DMS153 treated with DMSO at 0.1 percent for 48 hours (cell line): ENCODE results near the gene ACVR1C.

ENCODE experiments used
- DNase-seq: peaks from one replicate; lab custom pipeline; 2025; ENCODE audit not compliant: unreplicated experiment; lab: John Stamatoyannopoulos, UW

ACVR1C gene

DNA sequence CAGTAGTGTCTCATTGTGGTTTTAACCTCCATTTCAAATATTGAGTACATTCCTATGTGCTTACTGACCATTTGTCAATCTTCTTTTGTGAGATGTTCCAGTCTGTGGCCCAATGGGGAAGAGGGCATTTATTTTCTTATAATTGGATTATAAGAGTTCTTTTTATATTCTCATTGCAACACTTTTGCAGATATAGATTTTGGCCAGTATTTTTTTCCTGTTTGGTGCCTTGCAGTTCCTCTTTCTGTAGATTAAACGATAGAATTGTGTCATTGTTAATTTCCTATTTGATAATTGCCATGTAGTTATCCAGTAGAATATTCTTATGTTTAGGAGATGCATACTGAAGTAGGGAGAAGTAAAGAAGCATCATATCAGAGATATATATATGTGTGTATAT, 128.3 kb downstream of the ACVR1C start:
- DNase-seq: no peak

DNA sequence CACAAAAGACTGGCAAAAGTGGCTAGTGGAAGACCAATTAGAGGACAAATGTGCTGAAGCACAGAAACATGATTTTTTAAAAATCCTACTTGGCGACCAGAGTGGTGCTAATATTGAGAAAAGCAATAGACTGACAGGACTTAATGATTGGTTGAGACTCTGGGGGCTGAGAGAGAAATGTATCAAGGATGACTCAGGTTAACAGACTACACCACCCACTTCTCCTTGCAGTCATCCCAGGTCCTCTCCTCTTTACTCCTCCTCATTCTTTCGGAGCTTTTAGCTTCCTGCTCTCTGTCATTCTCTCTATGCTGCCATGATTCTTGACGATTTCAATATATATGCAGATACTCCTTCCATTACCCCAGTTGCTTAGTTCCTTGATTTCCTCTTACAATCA, 130.2 kb downstream of the ACVR1C start:
- no peak for DNase-seq

DNA sequence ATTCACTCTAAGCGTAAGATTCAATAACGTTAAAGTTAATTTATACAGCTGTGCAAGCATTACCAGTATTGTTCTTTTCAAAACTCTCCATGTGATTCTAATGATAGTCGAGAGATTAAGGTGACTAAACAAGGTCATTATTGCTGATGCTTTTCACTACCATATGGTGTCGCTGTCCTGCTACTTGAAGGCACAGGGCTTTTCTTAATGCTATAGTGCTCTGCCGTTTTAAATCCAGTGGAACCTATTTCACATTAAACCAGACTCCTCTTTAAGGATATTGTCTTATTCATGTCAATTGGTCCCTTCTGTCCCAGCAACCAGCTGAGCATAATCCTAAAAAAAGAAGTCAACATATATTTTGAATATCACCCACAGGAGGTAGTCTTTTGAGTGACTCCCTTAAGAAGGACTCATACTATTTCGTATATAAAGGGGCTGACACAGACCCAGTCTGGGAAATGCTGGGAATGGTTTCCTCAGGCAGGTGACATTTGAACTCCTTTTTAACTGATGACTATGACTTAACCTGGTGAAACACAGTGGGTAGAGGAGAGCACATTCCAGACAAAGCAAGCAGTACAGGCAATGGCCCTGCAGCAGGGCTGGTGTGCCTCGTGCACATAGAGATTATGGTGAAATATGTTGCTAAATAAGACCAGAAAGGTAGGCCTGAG, 130.9 kb downstream of the ACVR1C start:
- DNase-seq: peak; percentile 58

DNA sequence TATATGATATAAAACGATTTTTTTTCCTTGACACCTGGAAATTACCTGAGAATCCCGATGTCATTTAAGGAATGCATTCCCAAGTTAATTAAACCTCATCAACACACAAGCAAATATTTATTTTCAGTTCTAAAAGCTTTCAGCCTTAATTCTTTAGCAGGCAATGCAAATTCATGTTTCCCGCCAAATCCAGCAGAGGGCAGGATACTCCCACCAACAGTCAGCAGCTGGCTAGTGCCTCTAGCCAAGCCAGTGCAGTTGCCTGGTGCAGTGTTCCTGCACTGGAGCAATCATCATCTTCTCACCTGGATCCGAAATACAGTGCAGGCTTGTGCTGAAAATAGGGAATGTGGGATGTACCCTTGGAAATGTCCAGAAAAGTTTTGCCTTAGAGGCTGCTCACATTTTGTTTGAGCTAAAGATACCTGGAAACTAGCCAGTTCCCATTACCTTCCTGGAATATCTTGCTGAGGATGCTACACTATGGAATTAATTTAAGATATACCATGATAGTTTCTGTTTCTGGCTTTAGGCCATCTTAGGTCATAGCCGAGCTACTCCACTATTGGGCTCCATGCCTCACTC, 136.4 kb downstream of the ACVR1C start:
- peak; percentile 44 for DNase-seq

DNA sequence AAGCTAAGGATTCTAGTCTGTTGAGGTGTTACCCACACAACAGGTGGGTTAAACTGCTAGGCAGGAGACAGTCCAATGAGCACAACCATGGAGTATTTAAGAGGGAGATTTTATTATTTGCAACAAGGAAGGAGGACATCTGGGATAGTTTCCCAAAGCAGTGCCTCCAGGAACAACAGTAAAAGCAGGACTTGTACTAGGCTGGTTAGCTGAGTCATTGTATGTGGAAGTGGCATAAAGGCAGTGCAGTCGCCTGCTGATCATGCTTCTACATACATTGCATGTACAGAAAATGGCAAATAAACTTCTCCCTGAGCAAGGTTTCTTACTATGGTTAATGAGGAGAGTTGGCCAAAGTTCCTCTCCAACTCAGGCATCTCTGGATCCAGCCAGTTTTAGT, 138.7 kb downstream of the ACVR1C start:
- DNase-seq: no peak

DNA sequence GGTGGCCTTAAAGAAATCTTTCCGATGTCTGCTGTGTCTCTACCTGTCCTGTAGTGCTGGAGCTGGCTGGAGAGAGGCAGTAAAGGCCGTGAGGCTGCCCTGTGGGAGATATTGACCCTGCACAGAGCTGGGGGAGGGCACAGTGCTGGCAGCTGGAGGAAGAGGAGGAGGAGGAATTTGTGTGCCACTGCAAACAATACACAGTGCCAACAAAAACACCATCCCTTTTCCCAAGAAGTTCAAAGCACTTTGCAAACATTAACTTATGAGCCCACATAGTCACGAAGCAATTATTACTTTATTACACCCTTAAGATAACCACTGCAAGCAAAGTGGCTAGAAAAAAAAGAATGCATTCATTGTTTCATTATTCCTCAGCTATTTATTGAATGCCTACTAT, 139.8 kb downstream of the ACVR1C start:
- DNase-seq: no peak

DNA sequence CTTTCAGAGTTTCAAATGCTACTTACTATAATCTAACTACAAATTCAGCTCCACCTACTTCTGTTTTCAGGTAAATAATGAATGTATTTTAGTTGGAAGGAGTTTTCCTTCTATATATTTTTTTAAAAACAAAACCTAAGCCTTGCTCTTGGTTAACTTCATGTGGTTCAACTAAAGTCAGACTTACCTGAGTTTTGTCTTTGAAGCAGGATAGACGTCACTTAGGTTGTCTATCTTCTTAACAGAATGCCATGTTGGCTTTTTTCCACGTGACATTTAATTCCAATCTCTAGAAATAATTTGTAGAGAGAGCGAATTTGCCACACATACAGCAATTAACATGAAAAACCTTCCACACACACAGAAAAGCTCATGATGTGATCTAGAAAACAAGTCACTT, 140.9 kb downstream of the ACVR1C start:
- DNase-seq: no peak

DNA sequence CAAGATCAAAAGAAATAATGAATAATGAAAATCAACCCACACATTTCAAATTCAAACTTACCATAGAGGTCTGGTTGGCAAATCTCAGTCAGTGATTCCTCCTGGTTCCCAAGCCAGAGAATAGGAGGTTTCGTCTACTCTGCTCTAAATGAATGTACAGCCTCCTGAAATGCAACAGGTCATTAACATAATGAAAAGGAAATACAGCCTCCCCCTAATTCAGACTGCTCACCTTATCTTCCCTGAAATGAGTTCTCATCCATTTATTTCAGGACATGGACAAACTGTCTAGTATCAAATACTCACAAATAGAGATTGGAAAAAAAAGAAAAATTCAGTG, 141.4 kb downstream of the ACVR1C start:
- DNase-seq: no peak

DNA sequence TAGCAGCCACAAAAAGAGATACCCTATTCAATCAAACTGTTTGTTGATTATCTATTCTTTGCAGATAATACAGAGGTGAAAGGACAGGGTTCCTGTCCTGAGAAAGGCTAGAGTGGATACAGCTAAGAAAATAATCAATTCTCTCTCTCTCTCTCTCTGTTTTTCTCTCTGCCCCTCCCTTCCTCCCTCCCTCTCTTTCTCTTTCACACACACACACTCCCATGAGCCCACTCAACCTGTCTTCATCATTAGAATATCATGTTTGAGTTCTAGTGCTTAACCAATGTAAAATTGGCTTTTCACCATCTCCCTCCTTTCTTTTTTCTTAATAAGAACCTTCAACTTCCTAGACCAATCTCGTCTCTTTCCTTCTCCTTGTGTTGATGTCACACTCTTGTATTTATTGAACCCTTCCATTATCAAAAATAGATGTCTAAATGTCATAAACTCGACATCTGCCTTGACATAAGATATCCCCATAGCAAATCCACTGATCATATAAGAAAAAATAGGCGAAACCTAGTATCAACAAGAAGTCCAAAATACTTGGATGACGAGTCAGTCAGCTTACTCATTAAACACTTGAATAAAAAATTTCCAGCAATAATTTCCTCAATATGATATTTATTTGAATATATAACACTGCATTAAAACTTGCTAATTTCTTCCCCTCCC, 141.9 kb downstream of the ACVR1C start:
- DNase-seq: no peak

DNA sequence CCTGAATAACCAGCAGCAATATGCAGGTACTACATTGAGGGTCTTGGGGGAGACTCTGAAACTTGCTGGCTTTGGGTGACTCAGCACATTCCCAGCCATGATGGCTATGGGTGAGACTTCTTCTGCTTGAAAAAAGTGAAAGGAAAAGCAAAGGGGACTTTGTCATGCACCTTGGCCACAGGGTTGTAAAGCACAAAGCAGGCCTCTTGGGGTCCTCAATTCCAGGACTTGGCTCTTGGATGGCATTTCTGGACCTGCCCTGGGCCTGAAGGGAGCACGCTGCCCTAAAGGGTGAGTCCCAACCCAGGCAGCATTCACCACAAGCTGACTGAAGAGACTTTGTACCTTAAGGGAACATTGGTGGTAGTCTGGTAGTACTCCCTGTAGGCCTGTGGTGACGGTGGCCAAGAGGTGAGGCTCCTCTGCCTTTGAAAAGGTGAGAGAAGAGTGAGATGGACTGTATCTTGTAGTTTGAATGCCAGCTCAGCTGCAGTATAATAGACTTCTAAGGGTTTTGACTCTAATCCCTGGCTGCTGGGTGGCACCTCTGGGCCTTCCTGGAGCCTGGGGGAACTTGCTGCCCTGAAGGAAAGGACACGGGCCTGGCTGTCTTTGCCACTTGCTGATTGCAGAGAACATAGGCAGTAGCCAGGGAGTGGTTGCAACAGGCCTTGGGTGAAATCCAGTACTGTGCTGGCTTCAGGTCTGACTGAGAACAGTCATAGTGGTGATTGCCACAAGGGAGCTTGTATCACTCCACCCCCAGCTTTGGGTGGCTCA, 148.3 kb downstream of the ACVR1C start:
- DNase-seq: no peak

DNA sequence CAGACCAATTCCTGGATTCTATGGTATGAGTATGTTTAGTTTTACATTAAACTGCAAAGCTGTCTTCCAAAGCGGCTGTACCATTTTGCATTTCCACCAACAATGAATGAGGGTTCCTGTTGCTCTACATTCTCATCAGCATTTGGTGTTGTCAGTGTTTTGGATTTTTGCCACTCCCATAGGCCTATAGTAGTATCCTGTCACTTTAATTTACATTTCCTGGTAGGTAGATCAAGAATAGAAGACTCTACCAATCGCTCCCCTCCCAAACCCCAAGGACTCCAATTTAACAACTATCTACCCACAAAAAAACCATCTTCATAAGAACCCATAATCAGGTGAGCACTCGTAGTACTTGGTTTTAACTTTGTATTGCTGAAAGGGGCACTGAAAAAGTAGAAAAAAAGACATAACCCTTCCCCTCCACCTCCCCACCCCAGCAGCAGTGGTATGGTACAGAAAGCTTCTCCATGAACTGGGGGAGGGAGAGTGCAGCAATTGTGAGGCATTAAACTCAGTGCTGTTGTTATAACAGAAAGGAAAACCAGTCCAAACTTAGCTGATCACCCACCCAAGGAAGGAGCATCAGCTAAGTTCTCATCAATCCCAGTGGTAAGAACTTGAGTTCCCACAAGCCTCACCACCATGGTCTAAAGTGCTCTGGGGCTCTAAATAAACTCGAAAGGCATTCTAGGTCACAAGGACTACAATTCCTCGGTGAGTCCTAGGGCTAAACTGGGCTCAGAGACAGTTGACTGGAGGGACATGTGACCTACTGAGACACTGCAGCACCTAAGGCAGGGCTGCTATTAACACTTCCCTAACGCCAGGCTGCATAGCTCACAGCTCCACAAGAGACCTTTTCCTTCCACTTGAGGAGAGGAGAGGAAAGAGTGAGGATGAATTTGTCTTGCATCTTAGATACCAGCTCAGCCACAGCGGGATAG, 149.3 kb downstream of the ACVR1C start:
- no peak for DNase-seq

DNA sequence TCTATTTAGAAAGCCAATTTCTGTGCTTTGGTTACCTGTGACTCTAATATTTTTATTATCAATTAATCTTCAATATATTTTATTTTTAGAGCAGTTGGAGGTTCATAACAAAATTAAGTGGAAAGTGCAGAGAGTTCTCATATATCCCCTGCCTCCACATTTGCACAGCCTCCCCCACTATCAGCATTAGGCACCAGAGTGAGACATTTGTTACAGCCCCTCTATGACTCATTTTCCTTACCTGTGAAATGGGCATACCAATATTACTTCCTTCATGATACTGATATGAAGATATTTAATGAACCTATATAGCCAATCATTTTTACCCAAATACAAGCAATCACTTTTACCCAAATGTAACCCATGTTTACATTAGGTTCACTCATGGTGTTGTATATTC, 150.7 kb downstream of the ACVR1C start:
- DNase-seq: no peak

DNA sequence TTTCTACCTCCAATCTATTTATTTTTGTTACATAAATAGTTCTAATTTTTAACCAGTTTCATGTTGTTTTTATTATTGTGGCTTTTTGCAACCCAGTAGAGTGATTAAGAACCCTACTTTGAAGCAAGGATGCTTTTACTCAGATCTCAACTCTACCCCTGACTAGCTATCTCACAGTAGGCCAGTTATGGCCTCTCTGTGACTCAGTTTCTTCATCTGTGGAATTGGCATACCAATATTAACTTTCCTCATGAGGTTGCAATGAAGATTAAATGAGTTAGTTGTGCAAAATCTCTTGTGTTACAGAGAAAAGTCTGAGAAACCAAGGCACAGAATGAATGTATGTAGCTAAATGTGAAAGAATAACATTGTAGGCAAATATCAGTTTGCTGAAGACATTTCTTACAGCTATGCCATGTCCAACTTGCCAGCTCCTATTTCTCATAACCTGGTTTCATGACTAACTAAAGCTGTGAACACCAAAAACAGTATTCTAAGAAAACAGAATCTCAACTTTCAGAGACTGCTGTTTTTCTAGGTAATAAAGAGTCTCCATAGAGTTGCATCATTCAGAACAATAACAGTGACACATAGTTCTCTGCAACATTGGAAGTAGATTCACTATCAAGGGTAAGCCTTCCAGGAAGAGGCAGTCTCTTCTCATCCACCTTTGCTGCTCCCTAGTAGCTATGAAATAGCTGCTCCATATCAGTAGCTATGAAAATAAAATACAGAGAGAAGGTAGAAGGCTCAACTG, 151.5 kb downstream of the ACVR1C start:
- no peak for DNase-seq
